Activated naive CD4-positive, alpha-beta T cell treated with anti-CD3 and anti-CD28 coated beads for 36 hours (primary cell): Measurements from ENCODE around the gene WDR37. TPM values are rescaled to one million over a fixed set of nuclear protein-coding genes. Genes with fewer than 3 reads are reported as not detected.

Experiments used
- CTCF ChIA-PET: fragments of 350-600 bp; sonication (Branson Sonifier 250); formaldehyde crosslinking; loops from one replicate; lab custom pipeline; 2021; ENCODE audit warnings: antibody characterized with exemption; lab: Charles Lee
- DNase-seq: peaks from one replicate; pipeline ENCODE4 v3.0.0-alpha.2; 2020
- H3K27ac Mint-ChIP-seq: one replicate; pipeline ENCODE4 v1.8.0; 2021; ENCODE audit warnings: mild to moderate bottlenecking, mixed read lengths
- H3K27me3 Mint-ChIP-seq: one replicate; pipeline ENCODE4 v1.8.0; 2021; ENCODE audit warnings: low read depth, mixed read lengths
- H3K36me3 Mint-ChIP-seq: one replicate; pipeline ENCODE4 v1.8.0; 2021; ENCODE audit warnings: low read depth, mixed read lengths
- H3K4me1 Mint-ChIP-seq: one replicate; pipeline ENCODE4 v1.8.0; 2021; ENCODE audit warnings: low read depth, mixed read lengths
- H3K4me3 Mint-ChIP-seq: one replicate; pipeline ENCODE4 v1.8.0; 2021; ENCODE audit warnings: mild to moderate bottlenecking, moderate library complexity, mixed read lengths
- H3K9me3 Mint-ChIP-seq: one replicate; pipeline ENCODE4 v1.8.0; 2021; ENCODE audit warnings: mixed read lengths
- intact Hi-C: fragments of 100-400 bp; cut with micrococcal nuclease; formaldehyde crosslinking; loops from one replicate; pipeline ENCODE4 v1.15.1; 2023
- total RNA-seq, 2 experiments: library from RNA; stranded (reverse); gene quantifications; one replicate each; pipeline ENCODE4 v1.2.3, GENCODE V29; 2021

The WDR37 gene
- total RNA-seq, 2 experiments from 2014 or later: 14.0 to 16.0 TPM

DNA sequence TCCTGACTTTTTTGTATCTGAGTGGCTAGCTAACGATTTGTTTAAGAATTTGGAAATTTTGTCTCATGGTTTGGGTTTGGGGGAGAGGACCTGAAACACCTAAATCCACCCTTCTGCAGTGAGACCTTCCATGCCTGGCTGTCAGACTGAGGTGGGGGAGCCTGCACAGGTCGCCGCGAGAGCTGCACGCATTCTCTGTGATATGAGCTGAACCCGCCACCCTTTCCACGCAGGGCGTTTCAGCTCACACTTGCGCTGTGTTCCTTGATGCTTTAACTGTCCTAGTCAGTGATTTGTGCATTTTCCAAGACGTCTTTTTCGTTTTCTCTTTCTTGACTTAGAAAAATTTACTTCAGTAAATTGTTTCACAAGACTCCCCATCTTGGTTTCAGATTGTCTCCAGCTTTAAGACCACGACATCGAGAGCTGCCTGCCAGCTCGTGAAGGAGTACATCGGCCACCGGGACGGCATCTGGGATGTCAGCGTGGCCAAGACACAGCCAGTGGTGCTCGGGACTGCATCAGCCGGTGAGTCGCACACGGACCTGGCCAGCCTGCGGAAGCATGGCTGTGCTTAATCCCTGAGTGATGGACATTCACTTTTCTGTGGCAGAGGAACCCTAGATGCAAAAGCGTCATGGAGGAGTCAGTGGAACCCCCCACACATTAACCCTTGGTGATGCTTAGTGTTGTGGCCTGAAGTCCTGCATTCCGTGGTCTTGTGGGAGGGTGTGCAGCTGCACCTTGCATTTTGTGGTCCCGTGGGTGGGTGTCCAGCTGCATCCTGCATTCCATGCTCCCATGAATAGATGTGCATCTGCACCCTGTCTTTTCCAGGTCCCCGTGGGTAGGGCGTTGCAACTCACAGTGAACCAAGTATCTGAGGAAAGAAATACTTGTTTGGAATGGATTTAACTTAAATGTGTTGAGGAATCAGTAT, 28.1 kb downstream of the WDR37 start:
- no peaks in the 10 kb centered on the region for H3K9me3 Mint-ChIP-seq
- H3K27ac Mint-ChIP-seq: no peak overlapping the region
- H3K4me3 Mint-ChIP-seq: no peak overlapping the region
- peaks cover 37% of the 10 kb centered on the region for H3K36me3 Mint-ChIP-seq
- intact Hi-C loops: no loop called here
- no peak for DNase-seq
- H3K27me3 Mint-ChIP-seq: no peaks in the 10 kb centered on the region
- CTCF ChIA-PET: interaction anchor here (2.1 kb wide), 1 partner anchor 26 kb away, joined by 7 read pairs; no protein-coding TSS in a partner anchor
- peaks cover 5% of the 10 kb centered on the region for H3K4me1 Mint-ChIP-seq

DNA sequence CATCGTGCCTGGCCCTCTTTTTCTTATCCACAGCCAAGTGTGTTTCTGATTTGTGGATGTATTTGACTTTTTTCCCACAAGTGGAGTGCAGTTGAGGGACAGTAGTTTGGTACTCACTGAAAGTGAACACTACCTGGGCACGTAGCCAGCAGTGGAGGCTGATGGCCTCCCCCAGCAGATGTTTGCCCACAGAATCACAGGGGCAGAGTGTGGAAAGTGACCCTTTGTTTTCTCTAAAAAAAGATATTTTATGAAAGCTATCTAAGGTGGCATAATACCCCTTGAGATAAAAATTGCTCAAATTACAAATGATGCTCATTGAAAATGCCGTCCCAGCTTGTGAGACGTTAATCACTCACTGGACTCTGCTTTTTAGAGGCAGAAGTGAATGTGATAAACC, 29.1 kb downstream of the WDR37 start:
- intact Hi-C loops: no loop called here
- Mint-ChIP-seq H3K4me1 (peaks cover 5% of the 10 kb centered on the region), H3K27me3 (no peaks in the 10 kb centered on the region), H3K36me3 (peaks cover 36% of the 10 kb centered on the region), H3K9me3 (no peaks in the 10 kb centered on the region), H3K4me3 (no peak overlapping the region), H3K27ac (no peak overlapping the region)
- no peak for DNase-seq
- CTCF ChIA-PET: interaction anchor here (2.1 kb wide), 1 partner anchor 25 kb away, joined by 7 read pairs; no protein-coding TSS in a partner anchor

DNA sequence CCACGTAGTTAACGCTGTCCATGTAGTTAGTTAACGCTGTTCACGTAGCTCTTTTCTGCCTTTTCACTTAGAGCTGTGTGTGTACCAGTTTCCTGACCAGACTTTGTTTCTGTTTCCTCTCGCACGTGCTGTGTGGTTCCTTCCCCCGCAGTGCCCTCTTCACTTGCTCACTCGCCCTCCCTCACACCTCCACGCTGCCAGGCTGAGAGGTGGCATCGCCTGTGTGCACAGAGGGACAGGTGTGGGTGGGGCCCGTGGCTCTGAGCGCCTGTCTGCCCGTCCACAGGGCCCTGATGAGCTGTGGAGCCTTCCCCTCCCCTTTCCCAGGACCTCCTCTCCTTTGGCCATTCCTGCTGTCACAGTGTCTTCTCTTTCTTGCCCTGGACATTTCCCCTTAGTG, 30.6 kb downstream of the WDR37 start:
- H3K36me3 Mint-ChIP-seq: peaks cover 31% of the 10 kb centered on the region
- CTCF ChIA-PET: interaction anchor here (1.1 to 1.2 kb wide), 2 partner anchors 10 to 12 kb away, joined by 3 read pairs; no protein-coding TSS in a partner anchor
- no peaks in the 10 kb centered on the region for H3K9me3 Mint-ChIP-seq
- no peak for DNase-seq
- intact Hi-C loops: no loop called here
- no peak overlapping the region for H3K27ac Mint-ChIP-seq
- H3K4me3 Mint-ChIP-seq: no peak overlapping the region
- H3K4me1 Mint-ChIP-seq: peaks cover 5% of the 10 kb centered on the region
- H3K27me3 Mint-ChIP-seq: no peaks in the 10 kb centered on the region

DNA sequence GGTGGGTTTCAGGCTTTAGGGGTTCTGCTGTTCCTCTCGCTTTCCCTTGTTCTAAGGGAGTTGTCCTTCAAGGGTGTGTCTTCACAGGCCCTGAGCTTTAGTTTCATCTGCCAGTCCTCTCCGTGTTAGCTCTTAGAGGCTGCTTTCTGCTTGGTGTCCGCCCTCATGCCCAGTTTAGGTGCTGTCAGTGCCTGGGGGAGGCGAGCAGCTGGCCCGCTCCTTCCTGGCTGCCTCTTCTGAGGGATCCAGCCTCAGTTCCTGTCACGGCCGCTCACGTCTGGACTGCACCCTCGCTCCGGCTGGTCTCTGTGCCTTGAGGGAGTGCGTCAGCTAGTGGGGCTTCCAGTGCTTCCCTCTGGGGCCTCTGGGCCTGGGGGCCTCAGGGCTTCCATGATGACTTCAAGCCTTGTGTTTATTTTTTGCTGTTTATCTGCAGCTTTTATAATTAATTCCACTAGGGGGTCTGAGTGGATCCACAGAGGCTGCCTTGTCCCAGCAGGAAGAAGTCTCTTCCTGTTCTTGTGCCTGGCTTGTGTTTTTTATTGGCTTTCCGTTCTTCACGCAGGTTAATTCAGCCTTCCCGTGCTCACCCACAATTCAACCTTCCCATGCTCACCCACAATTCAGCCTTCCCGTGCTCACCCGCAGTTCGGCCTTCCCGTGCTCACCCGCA, 33.0 kb downstream of the WDR37 start:
- peaks cover 5% of the 10 kb centered on the region for H3K4me1 Mint-ChIP-seq
- no peaks in the 10 kb centered on the region for H3K27me3 Mint-ChIP-seq
- no peak overlapping the region for H3K4me3 Mint-ChIP-seq
- DNase-seq: no peak
- peaks cover 28% of the 10 kb centered on the region for H3K36me3 Mint-ChIP-seq
- H3K9me3 Mint-ChIP-seq: no peaks in the 10 kb centered on the region
- CTCF ChIA-PET: no interaction called here
- intact Hi-C loops: no loop called here
- H3K27ac Mint-ChIP-seq: no peak overlapping the region

DNA sequence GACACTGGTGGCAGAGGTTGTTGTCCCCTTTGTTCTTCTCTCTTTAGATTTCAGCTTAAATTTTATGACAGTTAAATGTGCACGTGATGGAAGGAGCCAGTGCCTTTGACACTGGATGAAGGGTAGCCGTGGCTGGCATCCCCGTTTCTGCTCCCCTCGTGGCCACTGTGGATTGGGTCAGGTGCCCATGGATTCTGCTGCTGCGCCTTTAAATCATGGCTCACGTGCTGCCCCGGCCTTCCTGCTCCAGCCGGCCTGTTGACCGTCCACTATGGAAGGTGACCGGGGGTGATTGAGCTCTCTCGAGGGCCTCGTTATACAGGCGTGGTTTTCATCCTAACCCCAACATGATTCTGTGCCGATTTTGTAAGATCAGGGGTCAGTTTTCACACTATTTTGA, 34.5 kb downstream of the WDR37 start:
- CTCF ChIA-PET: interaction anchor here (1.1 kb wide), 1 partner anchor 19 kb away, joined by 4 read pairs; no protein-coding TSS in a partner anchor
- DNase-seq: no peak
- H3K4me3 Mint-ChIP-seq: no peak overlapping the region
- H3K4me1 Mint-ChIP-seq: peaks cover 5% of the 10 kb centered on the region
- H3K36me3 Mint-ChIP-seq: peaks cover 20% of the 10 kb centered on the region
- intact Hi-C loops: no loop called here
- no peaks in the 10 kb centered on the region for H3K27me3 Mint-ChIP-seq
- H3K9me3 Mint-ChIP-seq: no peaks in the 10 kb centered on the region
- H3K27ac Mint-ChIP-seq: no peak overlapping the region

DNA sequence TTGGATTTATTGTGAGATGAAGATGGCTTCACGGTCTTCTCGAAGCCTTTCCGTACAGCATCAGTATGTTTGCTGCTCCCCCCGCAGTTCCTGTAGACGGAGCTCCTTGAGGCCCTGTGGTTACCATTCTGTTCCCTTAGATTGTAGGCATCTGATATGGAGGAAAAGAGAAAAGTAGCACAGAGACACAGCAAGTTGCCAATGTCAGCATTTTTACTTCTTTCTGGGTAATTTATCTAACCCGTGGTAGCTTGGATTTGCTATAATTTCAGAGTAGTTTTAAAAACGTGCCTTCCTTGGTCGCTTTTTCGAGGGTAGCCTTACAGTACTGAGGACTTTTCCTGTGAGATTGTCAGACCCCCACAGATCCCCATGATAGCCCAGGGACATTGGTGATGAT, 37.5 kb downstream of the WDR37 start:
- no peak overlapping the region for H3K27ac Mint-ChIP-seq
- H3K9me3 Mint-ChIP-seq: no peaks in the 10 kb centered on the region
- H3K36me3 Mint-ChIP-seq: peaks cover 6% of the 10 kb centered on the region
- DNase-seq: no peak
- no peak overlapping the region for H3K4me3 Mint-ChIP-seq
- no peaks in the 10 kb centered on the region for H3K27me3 Mint-ChIP-seq
- H3K4me1 Mint-ChIP-seq: no peaks in the 10 kb centered on the region
- CTCF ChIA-PET: interaction anchor here (1.2 kb wide), 1 partner anchor 17 kb away, joined by 3 read pairs; no protein-coding TSS in a partner anchor
- intact Hi-C loops: loop anchor here (1.0 kb wide), 1 partner anchor 17 kb away; no protein-coding TSS in a partner anchor

DNA sequence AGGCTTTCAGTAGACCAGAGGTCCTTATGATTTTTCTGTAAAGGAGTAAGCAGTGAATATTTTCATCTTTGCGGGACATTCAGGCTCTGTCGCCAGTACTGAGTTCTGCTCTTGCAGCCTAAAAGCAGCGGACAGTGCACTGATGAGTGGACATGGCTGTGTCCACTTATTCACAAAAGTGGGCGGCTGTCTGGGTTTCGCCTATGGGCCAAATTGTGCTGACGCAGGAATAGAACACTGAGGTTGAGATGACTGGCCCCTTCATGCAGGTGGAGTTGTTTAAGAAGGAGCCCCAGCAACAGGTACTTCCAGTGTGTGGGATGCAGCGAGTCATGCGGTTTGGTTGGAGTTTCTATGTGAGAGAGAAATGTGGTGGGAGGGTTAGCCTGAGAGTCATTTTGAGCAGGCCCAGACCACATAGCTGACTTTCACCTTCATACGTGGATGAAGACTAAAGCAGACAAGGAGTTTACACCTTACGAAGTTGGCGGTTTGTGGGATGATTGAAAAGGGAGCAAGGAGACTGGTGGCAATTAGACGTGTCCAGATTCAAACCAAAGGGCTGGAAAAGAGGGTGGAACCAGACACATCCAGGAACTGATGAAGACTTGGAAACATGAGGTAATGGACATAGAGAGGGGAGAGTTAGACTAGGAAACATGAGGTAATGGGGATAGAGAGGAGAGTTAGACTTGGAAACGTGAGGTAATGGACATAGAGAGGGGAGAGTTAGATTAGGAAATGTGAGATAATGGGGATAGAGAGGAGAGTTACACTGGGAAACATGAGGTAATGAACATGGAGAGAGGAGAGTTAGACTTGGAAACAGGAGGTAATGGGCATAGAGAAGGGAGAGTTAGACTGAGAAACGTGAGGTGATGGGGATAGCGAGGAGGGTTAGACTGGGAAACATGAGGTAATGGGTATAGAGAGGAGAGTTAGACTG, 38.2 kb downstream of the WDR37 start:
- peak; percentile 75 for DNase-seq
- peaks cover under 1% of the 10 kb centered on the region for H3K4me1 Mint-ChIP-seq
- H3K9me3 Mint-ChIP-seq: no peaks in the 10 kb centered on the region
- H3K36me3 Mint-ChIP-seq: peaks cover 9% of the 10 kb centered on the region
- no peak overlapping the region for H3K4me3 Mint-ChIP-seq
- intact Hi-C loops: loop anchor here (1.0 kb wide), 1 partner anchor 16 kb away; no protein-coding TSS in a partner anchor
- no peaks in the 10 kb centered on the region for H3K27me3 Mint-ChIP-seq
- H3K27ac Mint-ChIP-seq: no peak overlapping the region
- CTCF ChIA-PET: interaction anchor here (1.2 kb wide), 1 partner anchor 16 kb away, joined by 3 read pairs; no protein-coding TSS in a partner anchor

DNA sequence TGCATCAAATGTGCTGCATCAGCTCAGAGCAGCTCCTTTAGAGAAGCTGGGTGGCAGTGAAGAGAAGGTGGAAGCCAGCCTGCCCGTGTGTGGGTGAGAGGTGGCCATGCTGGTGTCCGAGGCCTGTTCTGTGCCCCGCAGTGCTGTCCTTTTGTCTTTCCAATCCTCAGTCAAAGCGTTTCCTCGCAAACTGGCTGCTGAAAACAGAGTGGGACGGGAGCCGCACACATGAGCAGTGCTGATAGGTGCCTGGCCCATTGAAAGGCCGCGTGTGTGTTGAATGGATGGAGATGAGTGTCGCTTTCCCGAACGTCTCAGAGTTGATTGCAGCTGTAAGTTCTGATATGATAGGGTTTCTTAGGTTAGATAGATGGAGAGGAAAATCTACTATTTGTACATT, 39.3 kb downstream of the WDR37 start:
- Mint-ChIP-seq H3K27ac (no peak overlapping the region), H3K27me3 (no peaks in the 10 kb centered on the region), H3K9me3 (no peaks in the 10 kb centered on the region), H3K4me3 (no peak overlapping the region), H3K36me3 (peaks cover 10% of the 10 kb centered on the region), H3K4me1 (peaks cover 5% of the 10 kb centered on the region)
- no peak for DNase-seq
- CTCF ChIA-PET: no interaction called here
- intact Hi-C loops: no loop called here

DNA sequence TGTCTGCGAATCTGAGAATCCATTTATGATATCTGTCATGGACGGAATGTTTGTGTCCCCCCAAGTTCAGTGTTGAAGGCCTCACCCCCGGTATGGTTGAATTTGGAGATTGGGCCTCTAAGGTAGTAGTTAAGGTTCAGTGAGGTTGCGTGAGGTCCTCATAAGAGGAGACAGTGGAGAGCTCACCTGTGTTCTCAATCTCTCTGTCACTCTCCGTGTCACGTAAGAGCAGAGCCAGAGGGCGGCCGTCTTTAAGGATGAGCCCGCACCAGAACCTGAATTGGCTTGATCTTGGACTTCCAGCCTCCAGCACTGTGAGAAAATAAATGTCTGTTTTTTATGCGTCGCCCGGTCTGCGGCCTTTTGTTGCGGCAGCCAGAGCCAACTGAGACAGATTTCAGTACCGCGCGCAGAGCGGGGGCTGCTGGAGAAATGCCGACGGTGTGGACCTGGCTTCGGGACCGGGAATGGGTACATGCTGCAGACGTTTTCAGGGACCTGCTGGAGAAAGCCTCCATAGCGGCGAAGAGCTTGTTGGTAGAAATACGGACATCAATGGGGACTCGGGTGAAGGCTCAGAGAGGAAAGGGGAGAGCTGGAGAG, 40.2 kb downstream of the WDR37 start:
- Mint-ChIP-seq H3K27ac (no peak overlapping the region), H3K36me3 (peaks cover 17% of the 10 kb centered on the region), H3K4me3 (no peak overlapping the region), H3K27me3 (no peaks in the 10 kb centered on the region), H3K9me3 (no peaks in the 10 kb centered on the region), H3K4me1 (peaks cover 12% of the 10 kb centered on the region)
- intact Hi-C loops: no loop called here
- no peak for DNase-seq
- CTCF ChIA-PET: interaction anchor here (0.9 to 1.2 kb wide), 2 partner anchors 9 to 14 kb away, joined by 3 read pairs; no protein-coding TSS in a partner anchor

DNA sequence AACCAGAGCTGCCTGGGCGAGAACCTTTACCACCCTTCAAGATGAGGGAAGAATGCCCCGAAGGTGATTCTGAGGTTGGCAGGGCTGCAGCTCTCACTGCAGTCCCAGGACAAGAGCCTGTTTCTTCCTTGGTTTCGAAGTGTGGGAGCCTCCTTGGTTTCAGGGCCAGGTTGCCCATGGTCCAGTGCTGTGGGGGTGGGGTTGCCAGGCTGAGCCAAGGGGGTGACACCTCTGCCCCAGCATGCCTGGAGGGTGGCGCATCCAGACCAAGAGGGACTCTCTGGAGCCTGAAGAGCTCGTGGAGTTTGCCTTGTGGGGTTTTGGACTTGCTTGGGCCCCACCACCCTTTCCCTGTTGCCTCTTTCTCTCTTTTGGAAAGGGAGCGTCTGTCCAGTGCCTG, 41.3 kb downstream of the WDR37 start:
- Mint-ChIP-seq H3K4me3 (no peak overlapping the region), H3K36me3 (peaks cover 26% of the 10 kb centered on the region), H3K27ac (no peak overlapping the region), H3K9me3 (no peaks in the 10 kb centered on the region), H3K4me1 (peaks cover 21% of the 10 kb centered on the region), H3K27me3 (no peaks in the 10 kb centered on the region)
- CTCF ChIA-PET: interaction anchor here (0.7 kb wide), 1 partner anchor 10 kb away, joined by 4 read pairs; no protein-coding TSS in a partner anchor
- DNase-seq: no peak
- intact Hi-C loops: no loop called here

DNA sequence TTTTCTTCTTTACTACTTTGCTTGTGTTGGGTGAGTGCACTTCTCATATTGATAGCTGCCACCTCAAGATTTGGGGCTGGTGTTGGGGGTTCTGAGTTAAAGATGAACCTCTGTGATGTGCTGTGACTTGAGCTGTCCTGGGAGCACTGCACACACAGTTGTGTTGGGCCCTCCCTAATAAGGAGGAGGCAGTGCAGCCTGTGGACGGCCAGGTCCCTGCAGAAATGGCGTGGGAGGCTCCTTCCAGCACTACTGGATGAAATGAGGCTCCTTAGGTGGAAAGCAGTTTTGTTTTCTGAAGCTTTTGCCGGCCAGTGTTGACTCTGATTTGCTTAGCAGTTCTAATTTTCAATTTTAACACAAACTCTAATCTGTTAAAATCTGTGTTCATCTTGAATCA, 44.0 kb downstream of the WDR37 start:
- H3K27ac Mint-ChIP-seq: no peak overlapping the region
- no peak for DNase-seq
- intact Hi-C loops: no loop called here
- H3K4me1 Mint-ChIP-seq: peaks cover 26% of the 10 kb centered on the region
- H3K27me3 Mint-ChIP-seq: no peaks in the 10 kb centered on the region
- no peaks in the 10 kb centered on the region for H3K9me3 Mint-ChIP-seq
- H3K4me3 Mint-ChIP-seq: no peak overlapping the region
- CTCF ChIA-PET: interaction anchor here (1.4 kb wide), 1 partner anchor 10 kb away, joined by 7 read pairs; no protein-coding TSS in a partner anchor
- peaks cover 32% of the 10 kb centered on the region for H3K36me3 Mint-ChIP-seq
